ENCODE measurements around the gene MEF2B.

MEF2B gene

GRCh38 chr19:19170053-19170872 is at the start of gene MEF2B:
Gene MEF2B (minus strand): TSS chr19:19170263. CDS start chr19:19150735, 19,528 bp downstream.
- DNase-seq: peak; percentile 39

DNA sequence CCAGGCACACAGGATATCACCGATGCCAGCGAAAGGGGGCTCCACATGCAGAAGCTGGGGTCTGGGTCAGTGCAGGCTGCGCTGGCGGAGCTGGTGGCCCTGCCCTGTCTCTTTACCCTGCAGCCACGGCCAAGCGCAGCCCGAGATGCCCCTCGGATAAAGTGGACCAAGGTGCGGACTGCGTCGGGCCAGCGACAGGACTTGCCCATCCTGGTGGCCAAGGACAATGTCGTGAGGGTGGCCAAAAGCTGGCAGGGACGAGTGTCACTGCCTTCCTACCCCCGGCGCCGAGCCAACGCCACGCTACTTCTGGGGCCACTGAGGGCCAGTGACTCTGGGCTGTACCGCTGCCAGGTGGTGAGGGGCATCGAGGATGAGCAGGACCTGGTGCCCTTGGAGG is 48.8 kb upstream of the MEF2B start:
- no peak for DNase-seq

GRCh38 chr19:19217099-19217498 is 47.0 kb upstream of the MEF2B start:
- no peak for DNase-seq

GRCh38 chr19:19215792-19216191 is 45.7 kb upstream of the MEF2B start:
- no peak for DNase-seq

DNA sequence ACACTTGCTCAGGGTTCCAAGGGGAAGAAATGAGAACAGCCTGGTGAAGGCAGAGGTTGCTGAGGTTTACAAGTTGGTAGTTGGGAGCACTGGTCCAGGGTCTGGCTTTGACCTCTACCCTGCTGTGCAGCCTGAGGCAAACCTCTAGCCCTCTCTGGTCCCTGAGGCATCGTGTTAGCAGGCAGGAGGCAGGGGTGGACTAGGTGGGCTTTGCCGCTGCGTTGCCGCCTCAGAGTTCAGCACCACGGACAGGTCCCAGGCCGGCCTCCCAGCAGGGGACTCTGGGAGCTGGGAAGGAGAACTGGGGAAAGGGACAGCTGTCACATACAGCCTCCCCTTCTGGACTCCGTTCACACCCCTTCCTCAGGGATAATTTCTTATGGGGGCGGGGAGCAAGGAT is 44.8 kb upstream of the MEF2B start:
- no peak for DNase-seq

GRCh38 chr19:19214159-19214490 is 44.1 kb upstream of the MEF2B start:
- peak; percentile 14 for DNase-seq

DNA sequence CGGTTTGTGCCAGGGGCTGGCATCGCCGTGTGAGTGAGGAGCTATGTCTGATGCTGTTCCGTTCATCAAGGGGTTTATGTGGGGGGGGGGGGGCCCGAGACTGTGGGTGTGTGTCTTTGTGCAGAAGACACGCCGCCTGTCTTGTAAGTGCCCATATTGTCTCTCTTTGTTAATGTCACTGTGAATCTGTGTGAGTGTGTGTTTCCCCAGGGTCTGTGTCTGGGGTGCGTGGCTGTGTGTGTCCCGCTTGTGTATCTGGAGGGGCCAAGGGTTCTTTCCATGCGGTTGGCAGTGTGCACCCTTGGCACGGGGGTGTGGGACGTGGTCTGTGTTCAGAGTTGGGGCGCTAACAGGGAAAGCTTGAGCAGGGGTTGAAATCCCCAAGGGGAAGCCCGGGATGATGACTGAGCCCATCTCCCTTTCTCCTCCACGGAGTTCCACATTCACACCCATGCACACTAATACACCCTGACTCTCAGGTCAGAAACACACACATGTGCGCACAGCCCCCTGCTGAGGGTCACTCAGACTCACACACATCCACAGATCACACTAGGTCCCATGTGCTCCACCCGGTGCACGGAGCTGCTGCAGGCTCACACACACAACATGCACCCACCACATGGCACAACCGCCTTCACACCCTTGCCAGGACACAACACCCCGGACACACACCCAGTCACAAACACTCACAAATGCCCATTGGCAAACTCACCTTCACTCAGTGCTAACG is 43.5 kb upstream of the MEF2B start:
- no peak for DNase-seq

- DNase-seq: no peak
Observed at GRCh38 chr19:19212916-19213315, 42.9 kb upstream of the MEF2B start.

DNA sequence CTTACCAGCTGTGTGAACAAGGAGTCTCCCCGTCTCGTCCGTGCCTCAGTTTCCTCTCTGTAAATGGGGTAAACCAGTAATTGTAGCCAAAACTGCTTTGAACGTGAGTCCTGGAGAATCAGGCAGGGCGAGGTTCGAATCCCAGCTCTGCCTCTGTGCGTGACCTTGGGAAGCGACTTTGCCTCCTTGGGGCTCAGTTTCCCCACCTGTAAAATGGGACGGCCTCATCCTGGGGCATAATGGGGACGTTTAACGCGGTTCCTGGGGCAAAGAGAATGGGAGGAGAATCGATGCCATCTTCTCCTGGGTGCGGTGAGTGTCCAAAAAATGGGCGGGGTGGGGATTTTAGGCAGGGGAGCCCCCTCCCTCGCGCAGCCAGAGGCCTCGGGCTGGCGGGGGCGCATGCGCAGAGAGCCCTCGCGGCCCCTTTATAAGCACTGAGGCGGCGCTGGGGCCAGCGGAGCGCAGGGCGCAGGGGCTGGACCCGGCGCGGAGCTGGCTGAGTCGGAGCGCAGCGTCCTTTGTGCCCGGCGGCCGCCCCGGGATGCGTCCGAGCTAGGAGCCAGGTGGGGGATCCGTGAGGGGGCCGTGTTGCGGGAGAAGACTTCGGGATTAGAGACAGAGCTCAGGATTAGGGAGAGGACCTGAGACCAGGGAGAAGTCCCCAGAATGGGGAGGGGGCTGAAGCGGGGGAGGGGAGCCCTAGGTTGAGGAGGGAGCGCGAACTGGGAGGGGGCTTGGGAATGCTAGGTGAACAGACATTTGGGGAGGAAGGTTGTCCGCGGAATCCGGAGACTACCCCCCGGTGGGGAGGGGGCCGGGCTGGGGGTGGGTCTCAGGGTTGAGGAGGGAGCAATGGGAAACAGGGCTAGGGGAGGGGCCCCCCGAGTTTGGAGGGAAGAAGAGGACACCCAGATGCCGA is 41.7 kb upstream of the MEF2B start, which contains the start of gene NCAN:
Gene NCAN (plus strand): TSS at position 460 of the 922 bp plus-strand sequence. CDS start 4,996 bp downstream, outside the sequence.
- DNase-seq: no peak

- no peak for DNase-seq
Observed at GRCh38 chr19:19209372-19209771, 39.3 kb upstream of the MEF2B start.

- DNase-seq: no peak
Observed at GRCh38 chr19:19207637-19208572, 37.8 kb upstream of the MEF2B start.

DNA sequence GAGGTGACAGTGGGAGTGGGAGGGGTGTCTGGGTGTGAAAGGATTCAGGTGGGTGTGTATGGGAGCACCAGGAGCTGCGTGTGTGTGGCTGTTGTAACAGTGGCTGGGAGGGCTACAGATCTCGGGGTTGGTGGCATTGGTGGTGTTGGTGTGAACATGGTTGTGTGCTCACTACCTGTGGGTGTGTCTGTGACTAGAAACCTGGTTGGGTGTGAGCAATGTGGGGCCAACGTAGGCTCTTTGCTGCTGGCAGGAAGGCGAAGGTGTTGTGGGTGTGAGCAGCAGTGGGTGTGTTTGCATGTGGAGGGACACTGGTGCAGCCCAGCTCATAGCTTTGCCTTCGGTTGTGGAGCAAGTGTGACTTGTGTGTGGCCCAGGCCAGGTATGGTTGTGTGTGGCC is 36.9 kb upstream of the MEF2B start:
- DNase-seq: no peak

DNA sequence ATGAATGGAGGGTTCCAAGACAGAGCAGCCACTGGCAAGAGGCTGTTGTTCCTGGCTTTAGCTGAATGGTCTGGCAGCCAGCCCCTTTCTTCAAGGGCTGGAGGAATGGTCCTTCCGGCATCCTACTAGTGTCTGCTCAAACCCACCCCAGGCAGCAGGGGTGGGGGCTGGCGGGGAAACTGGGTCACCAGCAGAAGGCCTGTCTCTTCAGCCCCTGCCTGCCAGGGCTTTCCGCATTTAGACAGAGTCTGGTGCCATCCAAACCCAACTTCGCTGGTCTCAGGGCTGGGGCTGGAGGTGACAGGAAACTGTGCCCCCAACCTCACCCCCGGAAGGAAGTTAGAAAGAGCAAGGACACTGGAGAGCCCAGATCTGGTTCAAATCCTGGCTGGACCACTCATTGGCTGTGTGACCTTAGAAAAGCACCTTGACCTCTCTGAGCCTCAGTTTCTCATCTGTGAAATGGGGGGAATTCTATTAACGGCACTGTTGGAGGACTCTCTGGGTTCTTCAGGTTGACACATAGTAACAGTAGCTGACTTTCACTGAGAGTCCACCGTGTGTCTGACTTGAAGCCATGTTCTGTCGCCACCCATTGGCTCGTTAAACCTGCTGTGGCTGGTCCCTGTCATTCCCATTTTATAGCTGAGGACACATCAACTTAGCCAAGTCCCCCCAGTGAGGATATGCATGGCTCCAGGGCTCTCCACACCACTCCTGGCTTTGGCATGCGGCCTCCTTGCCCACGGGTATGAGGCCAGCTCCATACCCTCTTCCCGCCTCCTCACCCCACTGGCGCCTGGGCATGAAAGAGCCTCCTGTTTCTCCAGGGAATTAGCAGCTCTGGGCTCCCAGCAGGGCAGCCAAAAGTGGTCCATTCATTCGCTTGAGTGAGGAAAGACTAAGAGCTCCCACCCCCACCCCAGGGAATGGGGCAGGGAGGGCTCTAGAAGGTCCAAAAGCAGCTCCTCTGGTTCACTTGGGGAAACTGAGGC is 35.6 kb upstream of the MEF2B start:
- no peak for DNase-seq

DNA sequence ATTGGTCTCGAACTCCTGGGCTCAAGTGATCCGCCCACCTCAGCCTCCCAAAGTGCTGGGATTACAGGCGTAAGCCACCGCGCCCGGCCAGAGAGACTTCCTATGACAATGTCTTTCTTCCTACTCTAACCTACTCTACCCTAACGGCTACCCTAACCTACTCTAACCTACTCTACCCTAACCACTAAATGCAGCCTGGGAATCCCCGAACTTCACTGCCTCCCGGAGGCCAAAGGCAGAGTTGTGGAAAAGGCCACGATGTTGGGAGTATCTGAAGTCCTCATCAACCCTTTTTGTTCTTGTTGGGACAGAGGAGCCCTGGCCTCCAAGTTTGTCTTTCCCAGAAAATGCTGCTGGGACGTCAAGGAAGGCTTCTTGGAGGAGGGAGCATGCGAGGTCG is 34.1 kb upstream of the MEF2B start:
- no peak for DNase-seq

DNA sequence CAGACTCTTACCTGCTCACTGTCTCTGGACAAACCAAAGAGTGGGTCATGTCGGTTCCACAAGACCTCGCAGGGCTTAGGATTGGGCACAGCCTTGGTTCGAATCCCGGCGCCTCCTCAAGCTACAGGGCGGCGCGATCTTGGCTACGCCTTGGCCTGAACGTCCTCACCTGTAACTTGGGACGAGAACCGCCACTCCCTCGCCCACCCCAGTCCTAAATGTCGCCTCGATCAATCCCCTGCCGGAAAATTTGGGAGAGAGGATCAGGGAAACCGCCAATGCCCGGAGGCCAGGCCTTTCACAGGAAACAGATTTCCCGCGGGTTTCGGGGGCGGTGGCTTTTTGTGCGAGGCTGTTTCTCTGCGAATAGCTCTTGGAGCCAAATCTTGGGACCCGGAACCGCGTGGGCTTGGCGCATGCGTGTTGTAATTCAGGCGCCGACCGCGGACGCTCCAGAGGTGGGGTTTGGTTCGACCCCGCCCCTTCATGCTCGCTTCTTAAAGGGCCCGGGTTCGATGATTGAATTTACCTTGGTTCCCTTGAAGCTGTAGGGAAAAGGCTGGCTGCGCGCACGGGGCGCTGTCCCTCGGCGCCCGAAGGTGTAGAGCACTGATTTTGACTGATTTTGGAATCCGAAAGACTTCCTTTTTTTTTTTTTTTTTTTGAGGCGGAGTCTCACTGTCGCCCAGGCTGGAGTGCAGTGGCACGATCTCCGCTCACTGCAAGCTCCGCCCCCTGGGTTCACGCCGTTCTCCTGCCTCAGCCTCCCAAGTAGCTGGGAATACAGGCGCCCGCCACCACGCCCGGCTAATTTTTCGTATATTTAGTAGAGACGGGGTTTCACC is 33.2 kb upstream of the MEF2B start, which contains the start of gene NR2C2AP:
Gene NR2C2AP (minus strand): TSS at position 403 of the 845 bp plus-strand sequence. CDS start 354 bp downstream, at position 49.
- DNase-seq: peak; percentile 79

DNA sequence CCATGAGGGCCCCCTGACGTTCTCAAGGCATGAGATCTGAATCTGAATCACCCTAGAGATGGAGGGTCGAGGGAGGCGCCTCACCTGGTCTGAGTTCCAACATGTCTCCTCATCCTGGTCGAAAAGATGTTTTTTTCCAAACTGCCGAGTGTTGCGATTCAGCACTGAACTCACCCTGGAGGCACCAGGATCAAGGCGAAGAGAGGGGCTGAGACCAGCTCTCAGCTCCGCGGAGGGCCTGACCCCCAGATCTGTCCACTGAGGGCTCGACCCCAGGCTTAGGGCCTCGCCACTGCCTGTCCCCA is 32.6 kb upstream of the MEF2B start:
- DNase-seq: no peak

DNA sequence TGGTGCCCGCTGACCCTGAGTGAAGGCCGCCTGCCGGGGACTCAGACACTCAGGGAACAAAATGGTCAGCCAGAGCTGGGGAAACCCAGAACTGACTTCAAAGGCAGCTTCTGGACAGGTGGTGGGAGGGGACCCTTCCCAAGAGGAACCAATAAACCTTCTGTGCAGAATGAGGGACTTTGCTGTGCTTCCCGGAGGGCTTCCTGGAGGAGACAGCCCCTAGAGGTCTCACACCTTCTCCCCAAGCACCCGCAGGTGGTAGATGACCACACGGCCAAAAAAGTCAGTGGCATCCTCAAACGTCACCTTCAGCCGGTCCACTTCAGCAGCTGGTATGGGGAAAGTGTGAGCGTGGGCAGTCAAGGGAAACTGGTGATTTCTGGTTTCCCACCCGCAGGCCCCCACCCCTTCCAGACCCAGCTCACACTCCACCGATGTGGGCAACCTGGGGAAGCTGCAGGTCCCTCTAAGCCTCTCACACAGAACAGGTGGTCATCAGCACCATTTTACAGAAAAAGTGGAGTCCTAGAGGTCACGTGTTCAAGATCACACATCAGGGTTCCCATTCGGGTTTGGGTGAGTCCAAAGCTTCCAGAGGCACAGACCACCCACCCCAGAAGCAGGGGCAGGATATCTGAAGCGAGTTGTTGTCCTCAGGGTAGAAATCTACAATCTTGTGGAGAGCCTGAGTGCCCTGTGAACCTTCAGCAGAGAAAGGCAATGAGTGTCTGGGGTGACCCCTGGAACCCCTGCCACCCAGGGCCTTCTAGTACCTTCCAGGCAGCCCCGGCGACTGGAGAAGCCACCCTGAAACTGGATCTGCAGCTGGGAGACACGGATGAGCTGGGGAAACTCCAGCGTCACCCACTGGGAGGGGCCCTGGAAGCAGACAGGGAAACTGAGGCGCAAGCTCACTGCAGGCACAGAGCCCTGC is 31.9 kb upstream of the MEF2B start:
- DNase-seq: no peak

GRCh38 chr19:19193926-19194325 is 23.9 kb upstream of the MEF2B start:
- DNase-seq: no peak

Measured in NCI-H526 treated with DMSO at 0.1 percent for 48 hours (cell line).